ENCODE results near the gene UBE3B.
A peak's percentile ranks its signal among the peaks of the same experiment; 100 is the strongest.

UBE3B gene

DNA sequence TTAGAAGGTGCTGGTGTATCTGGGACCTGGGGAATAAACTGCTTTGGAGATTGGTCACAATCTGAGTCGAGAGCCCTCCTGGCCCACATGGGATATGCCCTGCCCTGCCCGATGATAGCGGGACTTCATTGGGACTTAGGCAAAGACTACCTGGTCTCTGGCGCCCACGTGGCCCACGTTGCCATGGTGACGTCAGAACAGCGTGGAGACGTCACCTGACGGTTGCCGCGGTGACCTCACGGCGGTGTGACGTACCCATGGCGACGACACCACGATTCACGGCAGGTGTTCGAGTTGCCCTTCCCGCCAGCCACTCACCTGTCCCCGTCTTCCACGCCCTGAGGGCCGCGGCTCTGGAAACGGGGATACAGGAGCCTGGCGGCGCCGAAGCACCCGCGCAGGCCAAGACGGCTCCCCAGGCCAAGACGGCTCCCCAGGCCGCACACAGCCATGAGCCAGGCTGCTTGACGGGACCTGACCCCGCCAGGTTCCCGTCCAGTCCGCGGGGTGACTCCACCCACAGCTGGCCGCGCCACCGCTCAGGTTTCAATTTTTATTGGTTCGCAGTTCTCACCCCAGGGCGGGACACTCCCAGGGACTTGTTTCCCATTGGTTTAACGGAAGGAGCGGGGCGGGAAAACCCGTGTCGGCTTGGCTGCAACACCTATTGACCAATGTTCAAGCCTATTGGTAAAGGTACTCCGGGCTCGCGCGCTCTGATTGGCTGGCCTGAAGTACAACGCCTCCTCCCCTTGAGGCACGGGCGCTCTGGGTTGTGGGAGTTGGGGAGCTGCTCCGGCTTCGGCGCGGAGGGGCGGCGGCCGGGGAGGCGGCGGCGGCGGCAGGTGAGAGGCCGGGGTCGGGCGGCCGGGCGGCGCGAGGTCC, 95.8 kb downstream of the UBE3B start, which contains the start of the genes MMAB and MVK:
MMAB (minus strand) TSS at position 476 of the 885 bp plus-strand sequence; CDS start at position 452, 24 bp downstream.
MVK (plus strand) TSS at position 766 of the 885 bp plus-strand sequence. CDS start 1,029 bp downstream, outside the sequence.
- H3K4me3 ChIP-seq (ENCODE audit: low read depth, low read length): peak within 1 kb of the TSS; percentile 80

DNA sequence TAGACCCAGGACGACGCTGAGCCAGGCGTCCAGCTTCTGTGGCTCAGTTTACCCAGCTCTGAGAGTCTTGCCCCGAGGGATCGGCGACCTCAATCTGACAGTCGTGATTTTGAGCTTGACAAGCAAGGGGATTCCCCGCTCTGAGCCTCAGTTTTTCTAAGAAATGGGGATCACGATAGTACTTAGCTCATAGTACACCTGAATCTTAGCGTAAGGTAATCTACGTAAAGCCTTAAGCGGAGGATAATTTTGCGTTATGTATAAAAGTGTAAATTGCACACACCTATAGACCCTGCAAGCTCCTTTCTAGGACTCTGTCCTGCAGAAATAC, 96.4 kb downstream of the UBE3B start:
- peak overlapping the region; percentile 74 for H2AFZ ChIP-seq
- H3K9ac ChIP-seq: no peak overlapping the region
- peak overlapping the region; percentile 72 for H3K4me3 ChIP-seq (ENCODE audit: low read depth, low read length)
- H3K9me3 ChIP-seq (ENCODE audit: control insufficient read depth, low read length): no peaks in the 10 kb centered on the region
- TF ChIP-seq, protein P1, sequence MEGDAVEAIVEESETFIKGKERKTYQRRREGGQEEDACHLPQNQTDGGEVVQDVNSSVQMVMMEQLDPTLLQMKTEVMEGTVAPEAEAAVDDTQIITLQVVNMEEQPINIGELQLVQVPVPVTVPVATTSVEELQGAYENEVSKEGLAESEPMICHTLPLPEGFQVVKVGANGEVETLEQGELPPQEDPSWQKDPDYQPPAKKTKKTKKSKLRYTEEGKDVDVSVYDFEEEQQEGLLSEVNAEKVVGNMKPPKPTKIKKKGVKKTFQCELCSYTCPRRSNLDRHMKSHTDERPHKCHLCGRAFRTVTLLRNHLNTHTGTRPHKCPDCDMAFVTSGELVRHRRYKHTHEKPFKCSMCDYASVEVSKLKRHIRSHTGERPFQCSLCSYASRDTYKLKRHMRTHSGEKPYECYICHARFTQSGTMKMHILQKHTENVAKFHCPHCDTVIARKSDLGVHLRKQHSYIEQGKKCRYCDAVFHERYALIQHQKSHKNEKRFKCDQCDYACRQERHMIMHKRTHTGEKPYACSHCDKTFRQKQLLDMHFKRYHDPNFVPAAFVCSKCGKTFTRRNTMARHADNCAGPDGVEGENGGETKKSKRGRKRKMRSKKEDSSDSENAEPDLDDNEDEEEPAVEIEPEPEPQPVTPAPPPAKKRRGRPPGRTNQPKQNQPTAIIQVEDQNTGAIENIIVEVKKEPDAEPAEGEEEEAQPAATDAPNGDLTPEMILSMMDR (IDR thresholded peaks at IDR 0.05): no peak
- peaks cover 2% of the 10 kb centered on the region for H3K79me2 ChIP-seq
- no peaks in the 10 kb centered on the region for H3K27me3 ChIP-seq (ENCODE audit: control insufficient read depth, insufficient read depth, low read length)
- H3K4me1 ChIP-seq: peaks cover 5% of the 10 kb centered on the region
- peak overlapping the region; percentile 91 for H3K4me2 ChIP-seq (ENCODE audit: low read length)
- H3K27ac ChIP-seq: no peak overlapping the region
- H3K36me3 ChIP-seq (ENCODE audit: control insufficient read depth, insufficient read depth, low read length): no peaks in the 10 kb centered on the region

More for the DNA sequence above, 95.8 kb downstream of the UBE3B start, which contains the start of the genes MMAB and MVK:
- Histone ChIP-seq H3K9me3 (ENCODE audit: control insufficient read depth, low read length) (no peaks in the 10 kb centered on the region), H3K27ac (peak within 1 kb of the TSS; percentile 82), H3K9ac (peak within 1 kb of the TSS; percentile 24), H3K4me1 (peaks cover 5% of the 10 kb centered on the region), H3K36me3 (ENCODE audit: control insufficient read depth, insufficient read depth, low read length) (no peaks in the 10 kb centered on the region), H2AFZ (peak within 1 kb of the TSS; percentile 92), H3K27me3 (ENCODE audit: control insufficient read depth, insufficient read depth, low read length) (no peaks in the 10 kb centered on the region), H3K4me2 (ENCODE audit: low read length) (peak within 1 kb of the TSS; percentile 91), H3K79me2 (peaks cover 2% of the 10 kb centered on the region)
- TF ChIP-seq, protein P1 (IDR thresholded peaks at IDR 0.05): no peak

DNA sequence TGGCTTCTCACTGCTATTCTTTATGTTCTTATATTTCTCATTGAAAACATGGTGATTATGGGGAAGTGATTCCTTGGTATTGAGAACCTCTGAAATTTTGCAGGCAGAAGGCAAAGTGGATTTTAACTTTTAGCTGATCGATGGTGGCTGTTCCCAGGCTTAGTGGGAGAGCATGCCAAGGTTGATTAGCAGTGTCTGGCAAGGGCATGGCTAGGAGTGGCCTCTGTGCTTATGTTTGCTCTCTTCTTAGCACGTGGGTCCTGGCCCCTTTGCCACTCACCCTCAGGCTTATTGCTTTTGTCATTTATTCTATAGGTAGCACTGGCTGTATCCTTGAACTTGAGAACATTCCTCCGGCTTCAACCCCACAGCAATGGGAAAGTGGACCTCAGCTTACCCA, 98.2 kb downstream of the UBE3B start:
- Histone ChIP-seq H3K4me2 (ENCODE audit: low read length) (no peak overlapping the region), H3K27ac (no peak overlapping the region), H3K4me3 (ENCODE audit: low read depth, low read length) (no peak overlapping the region), H3K36me3 (ENCODE audit: control insufficient read depth, insufficient read depth, low read length) (no peaks in the 10 kb centered on the region), H3K9ac (no peak overlapping the region), H2AFZ (no peak overlapping the region), H3K79me2 (peaks cover 2% of the 10 kb centered on the region), H3K27me3 (ENCODE audit: control insufficient read depth, insufficient read depth, low read length) (no peaks in the 10 kb centered on the region), H3K4me1 (peaks cover 5% of the 10 kb centered on the region), H3K9me3 (ENCODE audit: control insufficient read depth, low read length) (no peaks in the 10 kb centered on the region)
- TF ChIP-seq, protein P1 (IDR thresholded peaks at IDR 0.05): no peak

DNA sequence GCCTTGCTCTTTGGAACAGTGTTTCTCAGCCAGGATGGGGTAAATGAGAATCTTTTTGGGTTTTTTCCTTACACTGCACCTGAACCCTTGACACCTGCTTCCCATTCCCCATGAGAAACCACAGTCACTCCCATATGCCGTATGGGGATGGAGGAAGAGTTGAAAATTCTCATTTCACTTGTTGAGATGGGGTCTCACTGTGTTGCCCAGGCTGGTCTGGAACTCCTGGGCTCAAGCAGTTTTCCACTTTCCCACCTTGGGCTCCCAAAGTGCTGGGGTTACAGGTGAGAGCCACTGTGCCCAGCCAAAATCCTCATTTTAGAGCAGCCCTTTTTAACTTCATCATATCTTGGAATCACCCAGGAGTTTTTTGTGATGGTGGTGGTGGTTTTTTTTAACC, 99.9 kb downstream of the UBE3B start:
- H3K4me1 ChIP-seq: peaks cover 5% of the 10 kb centered on the region
- no peak overlapping the region for H3K9ac ChIP-seq
- no peak overlapping the region for H2AFZ ChIP-seq
- no peak overlapping the region for H3K4me2 ChIP-seq (ENCODE audit: low read length)
- no peak overlapping the region for H3K4me3 ChIP-seq (ENCODE audit: low read depth, low read length)
- TF ChIP-seq, protein P1 (IDR thresholded peaks at IDR 0.05): no peak
- H3K79me2 ChIP-seq: peaks cover 2% of the 10 kb centered on the region
- H3K9me3 ChIP-seq (ENCODE audit: control insufficient read depth, low read length): no peaks in the 10 kb centered on the region
- no peaks in the 10 kb centered on the region for H3K27me3 ChIP-seq (ENCODE audit: control insufficient read depth, insufficient read depth, low read length)
- no peak overlapping the region for H3K27ac ChIP-seq
- no peaks in the 10 kb centered on the region for H3K36me3 ChIP-seq (ENCODE audit: control insufficient read depth, insufficient read depth, low read length)
